Stimulated activated memory B cell treated with anti-CD40 and anti-IgM and Interleukin-4, amounts not matched to agents 10 μg/mL and 1 μg/mL and 100 μg/mL, for 72 hours (primary cell): Measurements from ENCODE around the gene HEPACAM2.
A peak's percentile ranks its signal among the peaks of the same experiment; 100 is the strongest.

ENCODE experiments used
- ATAC-seq: fragments of 150-1000 bp; cut with Tn5 transposase; 2 replicates; pipeline ENCODE4 v1.10.0; 2021
- H3K27ac Mint-ChIP-seq: one replicate; pipeline ENCODE4 v1.8.0; 2022; ENCODE audit warnings: mild to moderate bottlenecking, mixed read lengths
- H3K27me3 Mint-ChIP-seq: one replicate; pipeline ENCODE4 v1.8.0; 2022; ENCODE audit warnings: mixed read lengths
- H3K36me3 Mint-ChIP-seq: one replicate; pipeline ENCODE4 v1.8.0; 2022; ENCODE audit warnings: mixed read lengths
- H3K4me1 Mint-ChIP-seq: one replicate; pipeline ENCODE4 v1.8.0; 2022; ENCODE audit warnings: mixed read lengths
- H3K4me3 Mint-ChIP-seq: one replicate; pipeline ENCODE4 v1.8.0; 2022; ENCODE audit warnings: mild to moderate bottlenecking, moderate library complexity, mixed read lengths
- H3K9me3 Mint-ChIP-seq: one replicate; pipeline ENCODE4 v1.8.0; 2022; ENCODE audit warnings: mixed read lengths

HEPACAM2 gene

DNA sequence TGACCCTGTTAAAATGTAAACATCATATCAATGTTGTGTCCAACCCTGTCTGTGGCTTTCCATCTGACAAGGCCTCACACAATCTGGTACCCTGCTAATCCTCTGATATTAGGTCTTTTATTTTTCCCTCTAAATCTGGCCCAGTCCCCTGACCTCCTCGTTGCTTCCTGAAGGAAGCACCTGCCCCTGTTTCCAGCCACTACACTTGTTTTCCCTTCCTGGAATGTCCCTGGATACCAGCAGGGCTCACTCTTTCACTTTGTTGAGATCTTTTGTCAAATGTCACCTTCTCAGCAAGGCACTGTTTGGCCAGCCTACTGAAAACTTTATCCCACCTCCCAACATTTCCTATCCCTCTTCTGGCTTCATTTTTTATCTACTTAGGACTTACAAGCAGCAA is 80.2 kb downstream of the HEPACAM2 start:
- Mint-ChIP-seq H3K9me3 (no peaks in the 10 kb centered on the region), H3K36me3 (peaks cover 18% of the 10 kb centered on the region), H3K27me3 (no peaks in the 10 kb centered on the region), H3K27ac (peak overlapping the region; percentile 100), H3K4me1 (peaks cover 46% of the 10 kb centered on the region), H3K4me3 (peak overlapping the region; percentile 70)
- no peak for ATAC-seq

DNA sequence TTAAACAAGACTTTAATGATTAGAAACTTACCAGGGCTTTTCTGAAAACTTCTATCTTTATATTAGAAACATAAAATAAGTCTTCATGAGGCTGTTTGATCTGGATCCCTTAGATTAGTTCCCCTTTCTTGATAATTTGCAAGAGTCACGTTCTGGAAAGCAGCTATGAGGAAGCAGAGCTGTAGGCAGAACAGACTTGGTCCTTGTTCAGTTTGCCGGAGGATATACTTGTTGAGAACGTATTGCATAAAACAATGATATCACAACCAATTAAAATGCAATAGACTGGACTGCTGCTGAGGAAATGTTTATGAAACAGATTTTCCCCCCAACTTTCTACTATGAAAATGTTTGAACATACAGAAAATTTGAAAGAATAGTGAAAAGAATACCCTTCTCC is 80.9 kb downstream of the HEPACAM2 start:
- peak; percentile 69 for ATAC-seq
- H3K36me3 Mint-ChIP-seq, result peaks cover 18% of the 10 kb centered on the region
- H3K27ac Mint-ChIP-seq, result peak overlapping the region; percentile 100
- H3K4me3 Mint-ChIP-seq, result peak overlapping the region; percentile 5
- H3K4me1 Mint-ChIP-seq, result peaks cover 40% of the 10 kb centered on the region
- no peaks in the 10 kb centered on the region for H3K27me3 Mint-ChIP-seq
- no peaks in the 10 kb centered on the region for H3K9me3 Mint-ChIP-seq

DNA sequence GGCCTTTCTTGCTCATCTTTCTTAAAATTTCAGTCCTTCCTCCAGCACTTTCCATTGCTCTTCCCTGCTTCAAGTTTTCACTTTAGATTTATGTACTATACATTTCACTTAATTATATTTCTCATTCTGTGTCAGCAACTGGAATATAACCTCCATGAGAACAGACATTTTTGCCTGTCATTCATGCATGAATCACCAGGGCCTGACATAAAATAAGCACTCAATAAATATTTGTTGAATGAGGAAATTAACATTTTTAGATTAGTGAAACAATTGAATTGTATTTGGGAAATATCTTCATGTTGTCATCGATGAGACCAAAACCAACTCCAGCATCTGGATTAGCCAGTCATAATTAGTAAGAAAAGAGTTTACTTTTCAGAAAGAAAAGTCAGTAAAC is 84.1 kb downstream of the HEPACAM2 start:
- no peaks in the 10 kb centered on the region for H3K27me3 Mint-ChIP-seq
- H3K27ac Mint-ChIP-seq, result no peak overlapping the region
- peaks cover 31% of the 10 kb centered on the region for H3K36me3 Mint-ChIP-seq
- peaks cover 4% of the 10 kb centered on the region for H3K9me3 Mint-ChIP-seq
- H3K4me3 Mint-ChIP-seq, result no peak overlapping the region
- no peak for ATAC-seq
- peaks cover 16% of the 10 kb centered on the region for H3K4me1 Mint-ChIP-seq

DNA sequence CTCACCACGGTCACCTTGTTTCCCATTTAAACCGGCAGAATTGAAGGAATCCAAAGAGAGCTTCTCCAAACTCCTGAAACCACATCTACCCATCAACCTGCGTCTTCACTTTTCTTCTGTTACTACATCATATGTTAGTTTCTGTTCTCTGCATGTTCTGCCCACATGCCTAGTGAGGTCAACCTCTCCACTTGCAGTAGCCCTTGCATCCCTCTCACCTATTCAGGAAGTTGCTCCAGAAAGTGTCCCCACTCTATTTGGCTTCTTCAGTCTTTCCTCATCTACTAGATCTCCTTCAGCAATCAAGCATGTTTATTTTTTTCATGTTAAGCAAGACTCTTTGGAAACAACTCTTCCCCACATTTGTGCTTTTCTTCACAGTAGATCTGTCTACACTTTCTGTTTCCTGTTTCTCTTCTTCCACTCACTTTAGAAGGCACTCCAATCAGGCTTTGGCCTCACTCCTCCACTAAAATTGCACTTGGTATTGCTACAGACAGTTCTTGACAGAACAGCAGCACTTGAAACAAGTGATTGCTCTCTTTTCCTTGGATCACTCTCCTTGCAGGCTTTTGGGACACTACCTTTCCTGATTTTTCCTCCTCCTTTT is 85.6 kb downstream of the HEPACAM2 start:
- no peaks in the 10 kb centered on the region for H3K27me3 Mint-ChIP-seq
- peaks cover 6% of the 10 kb centered on the region for H3K9me3 Mint-ChIP-seq
- no peak for ATAC-seq
- peaks cover 39% of the 10 kb centered on the region for H3K36me3 Mint-ChIP-seq
- H3K27ac Mint-ChIP-seq, result no peak overlapping the region
- H3K4me1 Mint-ChIP-seq, result peaks cover 2% of the 10 kb centered on the region
- H3K4me3 Mint-ChIP-seq, result no peak overlapping the region

DNA sequence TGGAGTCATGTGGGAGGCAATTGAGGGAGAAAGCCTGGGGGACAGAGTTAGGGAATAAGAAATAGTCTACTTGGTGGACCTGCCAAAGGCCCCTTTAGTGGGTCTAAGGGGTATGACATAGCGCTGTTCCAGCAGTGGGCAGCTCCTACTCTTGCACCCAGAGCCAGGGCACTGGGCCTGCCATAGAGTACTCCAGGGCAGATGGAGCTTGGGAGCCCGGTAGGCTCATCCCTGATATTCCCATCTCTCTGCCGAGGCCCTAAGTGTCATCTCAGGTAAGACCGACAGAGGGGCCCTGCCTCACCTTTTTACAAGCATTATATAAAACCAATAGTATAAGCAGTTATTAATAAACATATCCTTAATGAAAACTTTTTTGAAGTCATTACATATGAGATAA is 87.7 kb downstream of the HEPACAM2 start:
- Mint-ChIP-seq H3K27me3 (no peaks in the 10 kb centered on the region), H3K4me1 (no peaks in the 10 kb centered on the region), H3K9me3 (peaks cover 12% of the 10 kb centered on the region), H3K27ac (no peak overlapping the region), H3K4me3 (no peak overlapping the region), H3K36me3 (peaks cover 55% of the 10 kb centered on the region)
- ATAC-seq, result no peak
